DOHH2 (cell line): ENCODE measurements around the gene IMPDH1.
A peak's percentile ranks its signal among the peaks of the same experiment; 100 is the strongest.

Experiments
- H3F3A ChIP-seq: fragments of 200-600 bp; sonication (generic), shearing (Covaris generic); 2 replicates; pipeline ENCODE4 v1.6.0; 2016; ENCODE audit warnings: antibody characterized with exemption, mild to moderate bottlenecking; ENCODE audit not compliant: control insufficient read depth, insufficient read depth
- H3K27ac ChIP-seq: fragments of 200-600 bp; sonication (generic); 2 replicates; pipeline ENCODE4 v1.5.1; 2014; ENCODE audit warnings: low read depth, mild to moderate bottlenecking, low read length, moderate library complexity
- H3K27me3 ChIP-seq: fragments of 200-600 bp; sonication (generic); 2 replicates; pipeline ENCODE4 v1.6.1; 2014; ENCODE audit warnings: mild to moderate bottlenecking, low read length, mixed read lengths; ENCODE audit not compliant: control insufficient read depth
- H3K36me3 ChIP-seq: fragments of 200-600 bp; sonication (generic); 2 replicates; pipeline ENCODE4 v1.6.1; 2014; ENCODE audit warnings: mild to moderate bottlenecking, low read length, moderate library complexity, mixed read lengths; ENCODE audit not compliant: control insufficient read depth
- H3K4me1 ChIP-seq: fragments of 200-600 bp; sonication (generic); 2 replicates; pipeline ENCODE4 v1.6.1; 2014; ENCODE audit warnings: mild to moderate bottlenecking, low read length, mixed read lengths; ENCODE audit not compliant: control insufficient read depth
- H3K4me2 ChIP-seq: fragments of 200-600 bp; sonication (generic); 2 replicates; pipeline ENCODE4 v1.6.0; 2014; ENCODE audit warnings: mild to moderate bottlenecking, low read length, moderate library complexity
- H3K4me3 ChIP-seq: fragments of 200-600 bp; sonication (generic); 2 replicates; pipeline ENCODE4 v1.5.1; 2014; ENCODE audit warnings: mild to moderate bottlenecking, low read length, mixed read lengths
- H3K79me2 ChIP-seq: fragments of 200-600 bp; sonication (generic); 2 replicates; pipeline ENCODE4 v1.6.1; 2014; ENCODE audit warnings: mild to moderate bottlenecking, low read length, mixed read lengths; ENCODE audit not compliant: control insufficient read depth
- H3K9me2 ChIP-seq: fragments of 200-600 bp; sonication (generic); replicated peaks from 2 replicates; pipeline ENCODE4 v1.6.1; 2014; ENCODE audit warnings: mild to moderate bottlenecking, low read length, mixed read lengths; ENCODE audit not compliant: control insufficient read depth
- H3K9me3 ChIP-seq: fragments of 200-600 bp; sonication (generic); 2 replicates; pipeline ENCODE4 v1.6.1; 2014; ENCODE audit warnings: antibody characterized with exemption, low read length, mixed read lengths; ENCODE audit not compliant: control insufficient read depth, insufficient read depth
- H4K20me1 ChIP-seq: fragments of 200-600 bp; sonication (generic); 2 replicates; pipeline ENCODE4 v1.6.0; 2014; ENCODE audit warnings: low read depth, mild to moderate bottlenecking, antibody characterized with exemption, low read length, moderate library complexity; ENCODE audit not compliant: control insufficient read depth, insufficient read depth
- EZH2phosphoT487 ChIP-seq: fragments of 200-600 bp; sonication (generic); IDR thresholded peaks from 2 replicates; pipeline ENCODE4 v1.6.1; 2017; ENCODE audit warnings: borderline replicate concordance, mild to moderate bottlenecking, antibody characterized with exemption, low read length, moderate library complexity, mixed read lengths
- TF ChIP-seq, protein P1 (sequence below): fragments of 200-600 bp; sonication (generic); IDR thresholded peaks from one replicate; pipeline ENCODE4 v1.5.1; 2014; ENCODE audit warnings: antibody characterized with exemption, mild to moderate bottlenecking, low read depth, low read length; ENCODE audit not compliant: poor library complexity, severe bottlenecking

The IMPDH1 gene

DNA sequence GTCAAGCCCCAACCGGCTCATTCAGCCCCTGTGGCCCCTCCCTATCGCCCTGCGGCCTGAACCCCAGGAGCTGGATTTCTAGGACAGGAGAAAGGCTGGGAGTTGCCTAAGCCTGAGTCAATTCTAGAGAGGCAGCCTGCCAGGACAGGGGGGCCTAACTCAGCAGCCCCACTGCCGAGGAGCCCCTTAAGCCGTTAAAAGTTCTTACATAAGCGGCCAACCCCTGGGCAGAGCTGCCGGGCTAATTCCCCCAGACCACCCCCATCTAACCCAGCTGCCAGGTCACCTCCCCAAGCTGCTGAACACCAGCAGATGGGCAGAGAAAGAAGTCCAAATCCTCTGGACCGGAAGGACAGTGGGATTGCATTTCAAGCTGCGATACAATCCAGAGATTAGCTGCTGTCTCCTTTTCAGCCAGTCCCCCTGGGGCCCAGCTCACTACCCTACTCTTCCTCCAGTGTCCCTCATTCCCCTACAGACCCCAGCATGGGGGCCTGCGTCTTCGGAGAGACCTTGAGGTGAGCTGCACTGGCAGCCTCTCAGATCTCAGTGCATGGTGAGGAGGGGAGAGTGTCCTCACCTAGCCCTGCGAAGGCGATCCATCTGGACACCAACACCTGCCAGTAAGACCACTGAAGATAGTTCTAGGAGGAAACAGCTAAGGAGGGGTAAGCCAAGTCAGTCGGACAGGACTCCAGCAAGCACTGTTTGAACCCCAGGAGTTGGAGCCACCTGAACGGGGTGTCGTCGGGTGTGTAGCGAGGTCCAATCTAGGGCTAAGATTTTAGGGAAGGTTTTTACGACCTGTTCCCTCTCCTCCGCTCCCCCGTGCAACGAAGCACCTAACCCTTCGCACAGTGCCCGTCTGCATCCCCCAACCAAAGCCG, 830 bp downstream of the IMPDH1 start:
- peak overlapping the region; percentile 98 for H3K4me2 ChIP-seq
- H3K4me1 ChIP-seq: peaks cover 34% of the 10 kb centered on the region
- H3K27me3 ChIP-seq: peaks cover 19% of the 10 kb centered on the region

DNA sequence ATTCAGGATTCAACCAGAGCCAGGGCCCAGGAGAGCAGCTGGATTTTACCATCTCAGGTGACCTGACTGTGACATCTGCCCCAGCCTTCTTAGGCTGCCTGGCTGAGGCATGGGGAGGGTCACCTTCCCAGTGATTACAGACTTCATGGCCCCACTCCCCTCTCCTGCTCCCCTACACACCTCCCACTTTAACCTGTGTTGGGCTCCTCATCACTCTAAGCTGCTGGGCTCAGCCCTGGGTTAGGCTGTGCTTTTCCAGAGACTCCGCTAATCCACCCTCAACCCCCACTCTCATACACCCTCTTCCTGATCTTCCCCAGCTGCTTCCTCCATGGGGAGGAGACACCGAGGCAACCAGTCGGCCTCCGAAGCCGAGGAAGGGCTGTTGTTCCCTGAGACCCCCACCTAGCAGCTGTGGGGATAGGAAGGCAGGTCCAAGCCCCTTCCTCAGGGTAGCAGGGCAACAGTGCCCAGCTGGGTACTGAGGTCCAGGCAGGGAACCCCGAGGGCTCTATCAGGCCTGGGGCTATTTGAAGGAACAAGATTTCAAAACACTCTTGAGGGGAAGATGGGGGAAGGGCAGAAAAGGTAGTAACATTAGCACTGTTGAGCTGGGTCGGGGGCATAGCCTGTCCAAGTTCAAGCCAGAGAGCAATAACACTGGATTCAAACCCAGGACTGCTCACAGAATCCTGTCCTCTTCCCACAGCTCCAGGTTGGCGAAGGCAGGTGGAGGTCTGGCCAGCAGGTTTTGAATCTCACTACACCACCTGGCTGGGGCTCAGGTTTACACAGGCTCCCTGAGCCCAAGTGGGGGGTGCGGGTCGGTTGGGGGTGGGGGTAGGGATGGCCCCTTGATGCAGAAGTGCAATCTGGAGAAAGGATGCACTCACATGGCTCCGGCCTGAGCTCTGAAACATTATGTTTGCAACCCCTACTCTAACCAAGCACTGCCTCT, 1.8 kb downstream of the IMPDH1 start:
- no peak overlapping the region for H3K4me2 ChIP-seq
- H3K79me2 ChIP-seq: peaks cover 24% of the 10 kb centered on the region
- no peak overlapping the region for H3K4me3 ChIP-seq
- no peaks in the 10 kb centered on the region for H3K9me2 ChIP-seq
- peaks cover 18% of the 10 kb centered on the region for H3K36me3 ChIP-seq
- TF ChIP-seq EZH2phosphoT487: no peak
- TF ChIP-seq, protein P1, sequence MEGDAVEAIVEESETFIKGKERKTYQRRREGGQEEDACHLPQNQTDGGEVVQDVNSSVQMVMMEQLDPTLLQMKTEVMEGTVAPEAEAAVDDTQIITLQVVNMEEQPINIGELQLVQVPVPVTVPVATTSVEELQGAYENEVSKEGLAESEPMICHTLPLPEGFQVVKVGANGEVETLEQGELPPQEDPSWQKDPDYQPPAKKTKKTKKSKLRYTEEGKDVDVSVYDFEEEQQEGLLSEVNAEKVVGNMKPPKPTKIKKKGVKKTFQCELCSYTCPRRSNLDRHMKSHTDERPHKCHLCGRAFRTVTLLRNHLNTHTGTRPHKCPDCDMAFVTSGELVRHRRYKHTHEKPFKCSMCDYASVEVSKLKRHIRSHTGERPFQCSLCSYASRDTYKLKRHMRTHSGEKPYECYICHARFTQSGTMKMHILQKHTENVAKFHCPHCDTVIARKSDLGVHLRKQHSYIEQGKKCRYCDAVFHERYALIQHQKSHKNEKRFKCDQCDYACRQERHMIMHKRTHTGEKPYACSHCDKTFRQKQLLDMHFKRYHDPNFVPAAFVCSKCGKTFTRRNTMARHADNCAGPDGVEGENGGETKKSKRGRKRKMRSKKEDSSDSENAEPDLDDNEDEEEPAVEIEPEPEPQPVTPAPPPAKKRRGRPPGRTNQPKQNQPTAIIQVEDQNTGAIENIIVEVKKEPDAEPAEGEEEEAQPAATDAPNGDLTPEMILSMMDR: no peak
- 0 out of 2 replicates have a peak, but pooled peaks cover 4% of the 10 kb centered on the region for H4K20me1 ChIP-seq
- peaks cover 10% of the 10 kb centered on the region for H3K27me3 ChIP-seq
- peaks cover 39% of the 10 kb centered on the region for H3K4me1 ChIP-seq
- H3K27ac ChIP-seq: no peak overlapping the region
- no peaks in the 10 kb centered on the region for H3K9me3 ChIP-seq
- peaks cover 8% of the 10 kb centered on the region for H3F3A ChIP-seq

More for the DNA sequence above, 830 bp downstream of the IMPDH1 start:
- no peaks in the 10 kb centered on the region for H4K20me1 ChIP-seq
- no peaks in the 10 kb centered on the region for H3K9me3 ChIP-seq
- TF ChIP-seq, protein P1: no peak
- TF ChIP-seq EZH2phosphoT487: no peak
- H3F3A ChIP-seq: peaks cover 8% of the 10 kb centered on the region
- peaks cover 17% of the 10 kb centered on the region for H3K79me2 ChIP-seq
- no peaks in the 10 kb centered on the region for H3K9me2 ChIP-seq
- no peak overlapping the region for H3K27ac ChIP-seq
- peaks cover 11% of the 10 kb centered on the region for H3K36me3 ChIP-seq
- peak overlapping the region; percentile 88 for H3K4me3 ChIP-seq

DNA sequence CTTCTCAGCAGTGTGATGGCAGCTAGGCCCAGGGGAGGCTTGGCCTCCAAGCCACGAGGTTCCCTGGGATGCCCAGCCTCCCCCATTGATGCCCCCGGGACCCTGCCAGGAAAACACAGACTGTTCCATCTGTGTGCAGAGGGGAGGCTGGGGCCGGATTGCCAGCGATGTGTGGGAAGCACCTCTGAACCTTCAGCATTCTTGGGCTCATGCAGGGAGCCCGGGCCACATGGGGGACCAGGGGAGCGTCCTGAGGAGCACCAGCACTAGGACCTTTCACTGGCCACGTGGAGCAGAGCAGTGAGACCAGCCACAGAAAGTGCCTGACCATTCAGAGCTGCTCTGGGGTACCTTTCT, 2.6 kb downstream of the IMPDH1 start:
- H4K20me1 ChIP-seq: peaks cover 9% of the 10 kb centered on the region; the same call in 1 of the 2 replicates
- no peak overlapping the region for H3K4me3 ChIP-seq
- H3K4me2 ChIP-seq: no peak overlapping the region
- no peaks in the 10 kb centered on the region for H3K9me2 ChIP-seq
- no peak overlapping the region for H3K27ac ChIP-seq
- H3K36me3 ChIP-seq: peaks cover 26% of the 10 kb centered on the region
- H3K27me3 ChIP-seq: peaks cover 9% of the 10 kb centered on the region
- no peaks in the 10 kb centered on the region for H3K9me3 ChIP-seq
- H3F3A ChIP-seq: peaks cover 8% of the 10 kb centered on the region
- H3K4me1 ChIP-seq: peaks cover 39% of the 10 kb centered on the region
- no peak for TF ChIP-seq EZH2phosphoT487
- TF ChIP-seq, protein P1: no peak
- peaks cover 33% of the 10 kb centered on the region for H3K79me2 ChIP-seq
